Measurements from ENCODE around the gene FSD2.

DNA sequence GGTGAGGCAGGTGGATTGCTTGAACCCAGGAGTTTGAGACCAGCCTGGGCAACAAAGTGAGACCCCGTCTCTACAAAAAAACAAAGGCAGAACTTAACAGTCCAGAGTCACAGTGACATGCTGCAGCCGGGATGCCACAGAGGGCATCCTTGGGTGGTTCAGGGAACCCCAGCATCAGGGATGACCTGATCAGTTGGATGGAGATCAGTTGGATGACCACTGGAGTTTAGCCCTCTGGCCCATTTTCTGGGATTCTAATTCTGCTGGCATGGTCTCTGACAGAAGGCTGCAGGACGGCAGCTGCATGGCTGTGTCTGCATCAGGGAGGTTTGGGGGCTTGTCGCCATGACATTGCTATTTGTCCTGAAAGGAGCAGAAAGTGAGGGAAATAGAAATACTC lies 23.4 kb upstream of the FSD2 start:
- TF ChIP-seq, protein P1, sequence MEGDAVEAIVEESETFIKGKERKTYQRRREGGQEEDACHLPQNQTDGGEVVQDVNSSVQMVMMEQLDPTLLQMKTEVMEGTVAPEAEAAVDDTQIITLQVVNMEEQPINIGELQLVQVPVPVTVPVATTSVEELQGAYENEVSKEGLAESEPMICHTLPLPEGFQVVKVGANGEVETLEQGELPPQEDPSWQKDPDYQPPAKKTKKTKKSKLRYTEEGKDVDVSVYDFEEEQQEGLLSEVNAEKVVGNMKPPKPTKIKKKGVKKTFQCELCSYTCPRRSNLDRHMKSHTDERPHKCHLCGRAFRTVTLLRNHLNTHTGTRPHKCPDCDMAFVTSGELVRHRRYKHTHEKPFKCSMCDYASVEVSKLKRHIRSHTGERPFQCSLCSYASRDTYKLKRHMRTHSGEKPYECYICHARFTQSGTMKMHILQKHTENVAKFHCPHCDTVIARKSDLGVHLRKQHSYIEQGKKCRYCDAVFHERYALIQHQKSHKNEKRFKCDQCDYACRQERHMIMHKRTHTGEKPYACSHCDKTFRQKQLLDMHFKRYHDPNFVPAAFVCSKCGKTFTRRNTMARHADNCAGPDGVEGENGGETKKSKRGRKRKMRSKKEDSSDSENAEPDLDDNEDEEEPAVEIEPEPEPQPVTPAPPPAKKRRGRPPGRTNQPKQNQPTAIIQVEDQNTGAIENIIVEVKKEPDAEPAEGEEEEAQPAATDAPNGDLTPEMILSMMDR (conservative IDR thresholded peaks at IDR 0.05; ENCODE audit: low read depth in 2 of 2): no peak
- TF ChIP-seq EZH2phosphoT487 (IDR thresholded peaks at IDR 0.05; ENCODE audit: unreplicated experiment) (no peak), EZH2 (IDR thresholded peaks at IDR 0.05; ENCODE audit: low read depth, unreplicated experiment) (no peak), POLR2AphosphoS5 (IDR thresholded peaks at IDR 0.05; ENCODE audit: low read depth) (no peak), CREB1 (CRISPR knock-in tag; IDR thresholded peaks at IDR 0.05; ENCODE audit: low read depth) (no peak), NANOG (IDR thresholded peaks at IDR 0.05; ENCODE audit: borderline replicate concordance) (no peak), ZNF114 (CRISPR knock-in tag; IDR thresholded peaks at IDR 0.05) (no peak), ZNF462 (CRISPR knock-in tag; IDR thresholded peaks at IDR 0.05) (no peak), ZNF331 (CRISPR knock-in tag; IDR thresholded peaks at IDR 0.05; ENCODE audit: low read depth) (no peak), JUNB (IDR thresholded peaks at IDR 0.05; ENCODE audit: unreplicated experiment) (no peak), STAT1 (IDR thresholded peaks at IDR 0.05; ENCODE audit: unreplicated experiment) (no peak)
- TF ChIP-seq, protein P2, sequence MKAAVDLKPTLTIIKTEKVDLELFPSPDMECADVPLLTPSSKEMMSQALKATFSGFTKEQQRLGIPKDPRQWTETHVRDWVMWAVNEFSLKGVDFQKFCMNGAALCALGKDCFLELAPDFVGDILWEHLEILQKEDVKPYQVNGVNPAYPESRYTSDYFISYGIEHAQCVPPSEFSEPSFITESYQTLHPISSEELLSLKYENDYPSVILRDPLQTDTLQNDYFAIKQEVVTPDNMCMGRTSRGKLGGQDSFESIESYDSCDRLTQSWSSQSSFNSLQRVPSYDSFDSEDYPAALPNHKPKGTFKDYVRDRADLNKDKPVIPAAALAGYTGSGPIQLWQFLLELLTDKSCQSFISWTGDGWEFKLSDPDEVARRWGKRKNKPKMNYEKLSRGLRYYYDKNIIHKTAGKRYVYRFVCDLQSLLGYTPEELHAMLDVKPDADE (IDR thresholded peaks at IDR 0.05): no peak
- TF ChIP-seq, protein P3, sequence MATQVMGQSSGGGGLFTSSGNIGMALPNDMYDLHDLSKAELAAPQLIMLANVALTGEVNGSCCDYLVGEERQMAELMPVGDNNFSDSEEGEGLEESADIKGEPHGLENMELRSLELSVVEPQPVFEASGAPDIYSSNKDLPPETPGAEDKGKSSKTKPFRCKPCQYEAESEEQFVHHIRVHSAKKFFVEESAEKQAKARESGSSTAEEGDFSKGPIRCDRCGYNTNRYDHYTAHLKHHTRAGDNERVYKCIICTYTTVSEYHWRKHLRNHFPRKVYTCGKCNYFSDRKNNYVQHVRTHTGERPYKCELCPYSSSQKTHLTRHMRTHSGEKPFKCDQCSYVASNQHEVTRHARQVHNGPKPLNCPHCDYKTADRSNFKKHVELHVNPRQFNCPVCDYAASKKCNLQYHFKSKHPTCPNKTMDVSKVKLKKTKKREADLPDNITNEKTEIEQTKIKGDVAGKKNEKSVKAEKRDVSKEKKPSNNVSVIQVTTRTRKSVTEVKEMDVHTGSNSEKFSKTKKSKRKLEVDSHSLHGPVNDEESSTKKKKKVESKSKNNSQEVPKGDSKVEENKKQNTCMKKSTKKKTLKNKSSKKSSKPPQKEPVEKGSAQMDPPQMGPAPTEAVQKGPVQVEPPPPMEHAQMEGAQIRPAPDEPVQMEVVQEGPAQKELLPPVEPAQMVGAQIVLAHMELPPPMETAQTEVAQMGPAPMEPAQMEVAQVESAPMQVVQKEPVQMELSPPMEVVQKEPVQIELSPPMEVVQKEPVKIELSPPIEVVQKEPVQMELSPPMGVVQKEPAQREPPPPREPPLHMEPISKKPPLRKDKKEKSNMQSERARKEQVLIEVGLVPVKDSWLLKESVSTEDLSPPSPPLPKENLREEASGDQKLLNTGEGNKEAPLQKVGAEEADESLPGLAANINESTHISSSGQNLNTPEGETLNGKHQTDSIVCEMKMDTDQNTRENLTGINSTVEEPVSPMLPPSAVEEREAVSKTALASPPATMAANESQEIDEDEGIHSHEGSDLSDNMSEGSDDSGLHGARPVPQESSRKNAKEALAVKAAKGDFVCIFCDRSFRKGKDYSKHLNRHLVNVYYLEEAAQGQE (IDR thresholded peaks at IDR 0.05; ENCODE audit: unreplicated experiment): no peak

Measured in GM23338 (cell line).